CD4-positive, alpha-beta T cell (primary cell): ENCODE data around the gene XPO6. TPM values are rescaled to one million over a fixed set of nuclear protein-coding genes. Genes with fewer than 3 reads are reported as not detected.

ENCODE experiments used
- ATAC-seq: fragments of 200-7000 bp; cut with Tn5 transposase; one replicate; pipeline ENCODE4 v1.10.0; 2022; ENCODE audit warnings: mild to moderate bottlenecking; ENCODE audit not compliant: poor library complexity
- CTCF ChIA-PET: fragments of 350-600 bp; sonication (Branson Sonifier 250); formaldehyde crosslinking; loops from one replicate; lab custom pipeline; 2021; ENCODE audit warnings: antibody characterized with exemption, inconsistent platforms; lab: Charles Lee
- POLR2A ChIA-PET: fragments of 350-600 bp; sonication (Branson Sonifier 250); formaldehyde crosslinking; loops from one replicate; lab custom pipeline; 2021; ENCODE audit warnings: antibody characterized with exemption, inconsistent platforms; lab: Charles Lee
- DNase-seq, 14 experiments: peaks; one replicate each; pipeline ENCODE4 v3.0.0-alpha.2; 2013 to 2020; ENCODE audit warnings: mixed read lengths in 2 of 14
- H3K27ac ChIP-seq, 2 donors: one replicate each; pipeline versions ENCODE4 v1.5.1 to v1.7.0; 2013; ENCODE audit warnings: low read length in 2 of 2, low read depth in 1 of 2, mild to moderate bottlenecking in 1 of 2
- H3K27me3 ChIP-seq, 2 experiments: 1 replicate in 1 of 2; 2 replicates in 1 of 2; pipeline versions ENCODE4 v1.6.1 to v1.7.0; 2013; ENCODE audit warnings: low read length in 2 of 2, control low read depth in 1 of 2, mild to moderate bottlenecking in 1 of 2, moderate library complexity in 1 of 2; ENCODE audit not compliant: insufficient read depth in 2 of 2, control insufficient read depth in 1 of 2
- H3K36me3 ChIP-seq: one replicate; pipeline ENCODE4 v1.6.1; 2013; ENCODE audit warnings: low read length, control low read depth; ENCODE audit not compliant: insufficient read depth
- H3K4me1 ChIP-seq: one replicate; pipeline ENCODE4 v1.6.1; 2013; ENCODE audit warnings: low read length, control low read depth; ENCODE audit not compliant: insufficient read depth
- H3K4me3 ChIP-seq: one replicate; pipeline ENCODE4 v1.5.1; 2013; ENCODE audit warnings: mild to moderate bottlenecking, low read length, moderate library complexity
- H3K9me3 ChIP-seq, 2 experiments: 1 replicate in 1 of 2; 2 replicates in 1 of 2; pipeline versions ENCODE4 v1.6.1 to v1.7.0; 2013; ENCODE audit warnings: low read length in 2 of 2, mild to moderate bottlenecking in 2 of 2, control low read depth in 1 of 2, moderate library complexity in 1 of 2; ENCODE audit not compliant: control insufficient read depth in 1 of 2, insufficient read depth in 1 of 2
- H3K27ac Mint-ChIP-seq: one replicate; pipeline ENCODE4 v1.8.0; 2020; ENCODE audit warnings: mixed read lengths
- H3K27me3 Mint-ChIP-seq: one replicate; pipeline ENCODE4 v1.8.0; 2021; ENCODE audit warnings: mixed read lengths
- H3K36me3 Mint-ChIP-seq: one replicate; pipeline ENCODE4 v1.8.0; 2021; ENCODE audit warnings: low read depth, mixed read lengths
- H3K4me1 Mint-ChIP-seq: one replicate; pipeline ENCODE4 v1.8.0; 2021; ENCODE audit warnings: low read depth, mixed read lengths
- H3K4me3 Mint-ChIP-seq: one replicate; pipeline ENCODE4 v1.8.0; 2020; ENCODE audit warnings: mild to moderate bottlenecking, mixed read lengths
- H3K9me3 Mint-ChIP-seq: one replicate; pipeline ENCODE4 v1.8.0; 2020; ENCODE audit warnings: mixed read lengths
- intact Hi-C, 2 experiments: fragments of 100-400 bp; cut with DNase I in 1 of 2; cut with micrococcal nuclease in 1 of 2; formaldehyde crosslinking; loops; one replicate each; pipeline versions ENCODE4 v1.15.1 to v1.9.0; 2023 to 2025; cut with DNase I, micrococcal nuclease
- total RNA-seq, 174 experiments: library from RNA in 2 of 174; stranded (reverse) in 2 of 174; gene quantifications; one replicate each; pipeline ENCODE4 v1.2.3 and lab custom pipeline; 2021 to 2026
- TF ChIP-seq, protein P1 (sequence below): fragments of 200-600 bp; IDR thresholded peaks from one replicate; pipeline ENCODE4 v1.8.0; 2022; ENCODE audit warnings: antibody characterized with exemption, mild to moderate bottlenecking

Gene XPO6
- total RNA-seq, 2 experiments from 2014 or later = 378 to 390 TPM

DNA sequence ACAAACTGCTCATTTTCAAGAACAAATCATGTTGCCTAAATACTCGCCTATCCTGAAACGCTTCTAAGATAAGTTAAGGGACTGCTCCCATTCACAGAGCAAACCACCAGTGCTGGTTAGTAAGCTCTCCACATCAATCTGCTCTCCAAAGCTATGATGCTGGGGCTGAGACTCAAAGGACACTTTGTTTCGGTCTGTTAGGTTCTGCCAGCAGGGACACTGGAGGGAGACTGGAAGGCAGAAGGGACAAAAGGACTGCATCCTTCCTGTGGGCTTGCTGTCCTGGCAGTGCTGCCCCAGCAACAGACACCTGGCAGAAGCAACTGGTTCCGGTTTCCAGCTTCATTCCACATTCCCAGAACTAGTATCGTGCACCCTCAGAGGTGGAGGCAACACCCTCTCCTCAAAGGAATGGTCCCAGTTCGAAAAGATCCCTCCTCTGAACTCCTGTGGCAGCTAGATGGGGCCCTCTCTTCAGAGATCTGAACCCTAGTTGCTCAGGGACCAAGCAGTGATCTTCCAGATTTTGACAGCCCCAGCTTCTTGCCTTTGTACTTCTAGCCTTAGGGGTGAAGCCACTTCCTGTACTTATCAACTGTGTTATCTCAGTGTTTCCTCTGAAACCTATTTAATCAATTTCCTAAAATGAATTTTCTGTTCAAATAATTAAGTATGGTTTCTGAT, 74.9 kb downstream of the XPO6 start:
- CTCF ChIA-PET = interaction anchor here (0.6 to 3.5 kb wide), 20 partner anchors 13 to 86 kb away, joined by 3 to 52 read pairs (median 4); partner anchors contain the start of gene XPO6
- H3K9me3 ChIP-seq = no peaks in the 10 kb centered on the region
- no peak overlapping the region for H3K4me3 ChIP-seq
- POLR2A ChIA-PET = interaction anchor here (0.6 to 3.5 kb wide), 7 partner anchors 12 to 140 kb away, joined by 3 to 38 read pairs (median 4); partner anchors contain the start of gene XPO6
- peaks cover 49% of the 10 kb centered on the region for H3K36me3 ChIP-seq
- peak; percentile 29 to 86 (median 41) for DNase-seq
- Mint-ChIP-seq H3K4me3 (peak overlapping the region; percentile 32), H3K9me3 (peaks cover 3% of the 10 kb centered on the region), H3K36me3 (peaks cover 77% of the 10 kb centered on the region), H3K27ac (peak overlapping the region; percentile 89), H3K27me3 (no peaks in the 10 kb centered on the region), H3K4me1 (peaks cover 55% of the 10 kb centered on the region)
- intact Hi-C loops = loop anchor here (1.0 to 5.0 kb wide), 3 partner anchors 81 to 180 kb away; no protein-coding TSS in a partner anchor
- no peaks in the 10 kb centered on the region for H3K27me3 ChIP-seq
- TF ChIP-seq, protein P1, sequence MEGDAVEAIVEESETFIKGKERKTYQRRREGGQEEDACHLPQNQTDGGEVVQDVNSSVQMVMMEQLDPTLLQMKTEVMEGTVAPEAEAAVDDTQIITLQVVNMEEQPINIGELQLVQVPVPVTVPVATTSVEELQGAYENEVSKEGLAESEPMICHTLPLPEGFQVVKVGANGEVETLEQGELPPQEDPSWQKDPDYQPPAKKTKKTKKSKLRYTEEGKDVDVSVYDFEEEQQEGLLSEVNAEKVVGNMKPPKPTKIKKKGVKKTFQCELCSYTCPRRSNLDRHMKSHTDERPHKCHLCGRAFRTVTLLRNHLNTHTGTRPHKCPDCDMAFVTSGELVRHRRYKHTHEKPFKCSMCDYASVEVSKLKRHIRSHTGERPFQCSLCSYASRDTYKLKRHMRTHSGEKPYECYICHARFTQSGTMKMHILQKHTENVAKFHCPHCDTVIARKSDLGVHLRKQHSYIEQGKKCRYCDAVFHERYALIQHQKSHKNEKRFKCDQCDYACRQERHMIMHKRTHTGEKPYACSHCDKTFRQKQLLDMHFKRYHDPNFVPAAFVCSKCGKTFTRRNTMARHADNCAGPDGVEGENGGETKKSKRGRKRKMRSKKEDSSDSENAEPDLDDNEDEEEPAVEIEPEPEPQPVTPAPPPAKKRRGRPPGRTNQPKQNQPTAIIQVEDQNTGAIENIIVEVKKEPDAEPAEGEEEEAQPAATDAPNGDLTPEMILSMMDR = peak; percentile 71
- peak; percentile 7 for ATAC-seq
- H3K27ac ChIP-seq = peak overlapping the region; percentile 18 to 57
- H3K4me1 ChIP-seq = peaks cover 55% of the 10 kb centered on the region

DNA sequence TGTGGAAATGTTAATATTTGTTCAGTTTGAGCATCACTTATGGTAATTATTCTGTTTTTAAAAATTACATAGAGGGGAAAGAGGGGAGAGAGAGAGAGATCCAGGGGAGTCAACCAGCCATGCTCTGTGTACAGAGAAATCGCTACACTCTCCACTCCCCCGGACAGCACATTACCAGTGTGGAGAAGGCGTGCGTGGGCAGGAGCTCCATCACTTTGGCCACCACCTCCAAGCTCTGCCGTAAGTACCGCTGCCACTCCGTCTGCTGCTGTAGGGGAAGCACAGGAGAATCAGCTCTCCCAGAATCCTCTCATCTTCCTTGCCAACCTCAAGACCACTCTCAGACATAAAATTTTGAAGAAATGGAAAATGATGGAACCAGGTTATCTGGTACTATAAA, 78.1 kb downstream of the XPO6 start:
- Histone ChIP-seq H3K9me3 (no peaks in the 10 kb centered on the region), H3K27ac (no peak overlapping the region), H3K4me3 (no peak overlapping the region), H3K4me1 (peaks cover 27% of the 10 kb centered on the region), H3K36me3 (peaks cover 74% of the 10 kb centered on the region), H3K27me3 (no peaks in the 10 kb centered on the region)
- DNase-seq = no peak
- peaks cover 96% of the 10 kb centered on the region for H3K36me3 Mint-ChIP-seq
- H3K27me3 Mint-ChIP-seq = no peaks in the 10 kb centered on the region
- no peak for ATAC-seq
- no peak overlapping the region for H3K4me3 Mint-ChIP-seq
- TF ChIP-seq, protein P1 = no peak
- intact Hi-C loops = no loop called here
- ChIA-PET POLR2A (no interaction called here), CTCF (interaction anchor here (1.5 to 3.5 kb wide), 2 partner anchors 68 to 84 kb away, joined by 4 to 15 read pairs; no protein-coding TSS in a partner anchor)
- peaks cover 32% of the 10 kb centered on the region for H3K4me1 Mint-ChIP-seq
- peak overlapping the region; percentile 71 for H3K27ac Mint-ChIP-seq
- H3K9me3 Mint-ChIP-seq = no peaks in the 10 kb centered on the region

DNA sequence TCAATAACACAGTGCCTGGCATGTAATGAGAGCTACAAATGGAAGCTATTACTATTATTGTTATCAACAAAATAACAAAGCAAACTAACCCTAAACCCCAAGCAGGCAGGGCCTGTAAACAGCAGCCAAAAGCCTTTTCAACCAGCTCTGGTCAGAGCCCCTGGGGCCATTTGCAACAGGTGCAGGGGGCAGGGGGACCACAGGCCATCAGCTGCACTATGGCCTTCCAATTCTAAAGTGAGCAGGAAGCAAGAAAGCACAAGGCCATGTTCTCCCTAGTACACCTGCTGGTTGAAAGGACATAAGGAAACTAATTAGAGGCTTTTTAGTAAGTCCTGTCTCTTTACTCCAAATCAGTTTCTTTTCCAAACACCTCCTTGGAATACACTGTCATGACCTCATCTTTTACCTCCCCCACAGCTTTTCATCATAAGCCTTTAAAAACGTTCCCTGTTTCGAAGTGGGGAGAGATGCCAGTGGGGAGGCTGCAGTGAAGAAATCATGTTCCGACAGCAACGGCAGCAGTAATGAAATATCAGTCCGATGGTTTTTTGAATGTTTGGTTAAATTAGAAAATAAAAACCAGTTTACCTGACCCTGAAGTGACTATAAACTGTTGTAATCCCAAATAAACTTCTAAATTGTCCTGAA, 79.9 kb downstream of the XPO6 start:
- Mint-ChIP-seq H3K4me1 (peaks cover 22% of the 10 kb centered on the region), H3K27me3 (no peaks in the 10 kb centered on the region), H3K36me3 (peaks cover 98% of the 10 kb centered on the region), H3K27ac (no peak overlapping the region), H3K4me3 (no peak overlapping the region), H3K9me3 (no peaks in the 10 kb centered on the region)
- peaks cover 87% of the 10 kb centered on the region for H3K36me3 ChIP-seq
- H3K27ac ChIP-seq = no peak overlapping the region
- ATAC-seq = no peak
- H3K4me3 ChIP-seq = no peak overlapping the region
- CTCF ChIA-PET = interaction anchor here (3.5 kb wide), 1 partner anchor 86 kb away, joined by 15 read pairs; no protein-coding TSS in a partner anchor
- POLR2A ChIA-PET = interaction anchor here (1.9 kb wide), 1 partner anchor 86 kb away, joined by 5 read pairs; no protein-coding TSS in a partner anchor
- H3K9me3 ChIP-seq = no peaks in the 10 kb centered on the region
- intact Hi-C loops = no loop called here
- H3K27me3 ChIP-seq = no peaks in the 10 kb centered on the region
- no peak for DNase-seq
- H3K4me1 ChIP-seq = peaks cover 12% of the 10 kb centered on the region
- TF ChIP-seq, protein P1 = no peak
